Measurements from ENCODE around the gene APLP2. TPM values are rescaled to one million over a fixed set of nuclear protein-coding genes. Genes with fewer than 3 reads are reported as not detected.

The APLP2 gene
- total and polyA plus RNA-seq, 2 experiments from 2014 or later: 322 to 362 TPM

GRCh38 chr11:130063451-130063850 is 6.2 kb upstream of the APLP2 start (continued):
- no peak for TF ChIP-seq EZH2 (IDR thresholded peaks at IDR 0.05; ENCODE audit: low read depth, unreplicated experiment)
- no peak for TF ChIP-seq CREB1 (CRISPR knock-in tag; IDR thresholded peaks at IDR 0.05; ENCODE audit: low read depth)
- TF ChIP-seq NANOG (IDR thresholded peaks at IDR 0.05; ENCODE audit: borderline replicate concordance): no peak
- no peak for TF ChIP-seq STAT1 (IDR thresholded peaks at IDR 0.05; ENCODE audit: unreplicated experiment)
- TF ChIP-seq ETS1 (IDR thresholded peaks at IDR 0.05): no peak
- no peak for TF ChIP-seq JUNB (IDR thresholded peaks at IDR 0.05; ENCODE audit: unreplicated experiment)
- TF ChIP-seq CTCF (conservative IDR thresholded peaks at IDR 0.05; ENCODE audit: low read depth in 2 of 2): no peak

- Mint-ChIP-seq H3K27me3 (ENCODE audit: insufficient read depth, low read depth, poor library complexity) (peaks cover 23% of the 10 kb centered on the region), H3K4me3 (no peak overlapping the region), H3K9me3 (no peaks in the 10 kb centered on the region), H3K36me3 (ENCODE audit: low read depth) (no peaks in the 10 kb centered on the region; the same call in 2 of the 3 replicates), H3K27ac (no peak overlapping the region), H3K4me1 (peaks cover 8% of the 10 kb centered on the region)
- Histone ChIP-seq H3F3A (replicated peaks; ENCODE audit: low read depth) (no peaks in the 10 kb centered on the region; the same call in 1 of the 2 replicates), H3K27me3 (ENCODE audit: insufficient read depth) (peaks cover 25% of the 10 kb centered on the region), H3K36me3 (ENCODE audit: insufficient read depth) (no peaks in the 10 kb centered on the region), H2AFZ (peak overlapping the region; percentile 29), H3K9me2 (ENCODE audit: insufficient read depth) (no peaks in the 10 kb centered on the region), H3K79me2 (replicated peaks; ENCODE audit: insufficient read depth) (no peaks in the 10 kb centered on the region), H3K4me2 (no peak overlapping the region), H3K4me3 (no peak overlapping the region), H3K4me1 (ENCODE audit: insufficient read depth) (peaks cover 13% of the 10 kb centered on the region), H4K20me1 (replicated peaks; ENCODE audit: insufficient read depth) (no peaks in the 10 kb centered on the region), H3K27ac (ENCODE audit: low read depth) (no peak overlapping the region)
- DNase-seq (ENCODE audit: low spot score): no peak
- no peak for ATAC-seq
- TF ChIP-seq REST (IDR thresholded peaks at IDR 0.05; ENCODE audit: unreplicated experiment) (no peak), NANOG (IDR thresholded peaks at IDR 0.05; ENCODE audit: borderline replicate concordance) (no peak), EZH2phosphoT487 (IDR thresholded peaks at IDR 0.05; ENCODE audit: unreplicated experiment) (no peak)
Observed at GRCh38 chr11:130064596-130064995, 5.1 kb upstream of the APLP2 start.

All from GM23338 (cell line).